Ramos (cell line): ENCODE measurements around the gene PLTP.
"Not testable (repeated sequence)": the region's sequence is repeated elsewhere in the genome, so short reads cannot be mapped to it uniquely, and the experiment has no call there.

Source experiments
- in situ Hi-C: fragments of 300-500 bp; cut with MboI; formaldehyde crosslinking; loops from one replicate; pipeline ENCODE4 v1.14.3; 2022; ENCODE audit warnings: low sequenced_read_pairs; ENCODE audit not compliant: unreplicated experiment

The PLTP gene, protein sequence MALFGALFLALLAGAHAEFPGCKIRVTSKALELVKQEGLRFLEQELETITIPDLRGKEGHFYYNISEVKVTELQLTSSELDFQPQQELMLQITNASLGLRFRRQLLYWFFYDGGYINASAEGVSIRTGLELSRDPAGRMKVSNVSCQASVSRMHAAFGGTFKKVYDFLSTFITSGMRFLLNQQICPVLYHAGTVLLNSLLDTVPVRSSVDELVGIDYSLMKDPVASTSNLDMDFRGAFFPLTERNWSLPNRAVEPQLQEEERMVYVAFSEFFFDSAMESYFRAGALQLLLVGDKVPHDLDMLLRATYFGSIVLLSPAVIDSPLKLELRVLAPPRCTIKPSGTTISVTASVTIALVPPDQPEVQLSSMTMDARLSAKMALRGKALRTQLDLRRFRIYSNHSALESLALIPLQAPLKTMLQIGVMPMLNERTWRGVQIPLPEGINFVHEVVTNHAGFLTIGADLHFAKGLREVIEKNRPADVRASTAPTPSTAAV

DNA sequence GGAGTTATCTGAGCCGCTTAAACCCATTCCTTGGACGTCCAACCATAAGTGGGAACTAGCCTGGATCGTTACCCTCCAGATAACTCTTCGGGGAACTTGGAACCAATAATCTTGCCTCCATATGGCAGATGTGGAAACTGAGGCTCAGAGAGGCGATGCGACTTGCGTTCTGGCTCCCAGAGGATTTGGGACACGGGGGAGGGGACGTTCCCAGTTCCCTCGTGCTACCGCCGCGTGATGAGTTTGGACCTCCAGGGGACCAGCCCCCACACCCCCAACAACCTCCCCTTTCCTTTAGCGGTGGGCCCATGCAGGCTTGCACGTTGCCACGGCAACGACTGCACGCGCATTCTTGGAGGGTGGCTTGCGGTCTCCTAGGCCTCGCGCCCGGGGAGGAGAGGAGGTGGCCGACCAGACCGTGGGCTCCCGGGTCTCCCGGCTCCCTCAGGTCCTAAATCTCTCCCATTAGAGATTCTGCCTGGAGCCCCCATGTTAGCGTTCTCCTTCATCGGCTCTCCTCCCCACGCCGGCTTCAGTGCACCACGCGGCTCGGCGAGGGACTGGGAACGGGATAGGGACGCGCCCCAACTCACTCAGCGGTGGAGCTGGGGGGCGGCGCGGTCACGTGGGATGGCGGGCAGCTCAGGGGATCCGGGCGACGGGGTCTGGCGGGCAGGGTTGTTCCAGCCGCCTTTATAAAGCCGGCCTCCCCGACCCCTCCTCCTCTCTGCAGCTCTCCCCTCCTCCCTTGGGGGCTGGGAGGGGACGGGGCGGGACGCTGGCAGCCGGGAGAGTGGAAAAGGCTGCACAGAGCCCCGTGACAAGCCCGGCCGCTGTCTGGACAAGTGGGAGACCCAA lies at the start of gene PLTP:
Gene PLTP (minus strand): TSS at position 670 of the 858 bp plus-strand sequence. CDS start 703 bp downstream, outside the sequence.
- in situ Hi-C loops: no loop called here

DNA sequence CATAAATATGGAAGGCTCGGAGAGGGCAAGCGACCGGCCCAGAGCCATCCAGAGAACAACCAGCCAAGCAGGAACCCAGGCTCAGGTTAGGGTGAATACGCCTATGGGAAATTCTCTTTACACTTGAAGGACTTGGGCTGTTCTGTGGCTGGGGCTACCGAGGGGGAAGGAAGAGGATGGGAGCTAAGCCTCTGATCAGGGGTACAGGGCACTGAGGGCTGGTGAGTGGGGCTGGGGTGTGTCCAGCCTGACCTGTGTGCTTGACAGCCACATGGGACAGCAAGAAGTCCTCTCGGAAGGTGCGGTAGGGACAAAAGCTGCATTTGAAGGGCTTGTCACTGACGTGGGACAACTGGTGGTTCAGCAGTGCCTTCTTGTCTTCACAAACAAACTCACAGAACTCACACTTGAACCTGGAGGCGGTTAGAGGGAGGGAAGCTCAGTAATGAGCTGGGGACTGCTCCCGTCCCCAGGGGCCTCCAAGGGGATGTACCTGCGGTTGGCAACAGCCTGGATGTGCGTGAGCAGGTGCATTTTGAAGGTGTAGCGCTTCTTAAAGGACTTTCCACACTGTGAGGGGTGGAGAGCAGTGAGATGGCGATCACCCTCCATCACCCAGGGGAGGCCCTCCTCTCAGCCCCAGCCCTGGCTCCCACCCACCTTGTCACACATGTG lies 48.1 kb upstream of the PLTP start:
- in situ Hi-C loops: no loop called here

DNA sequence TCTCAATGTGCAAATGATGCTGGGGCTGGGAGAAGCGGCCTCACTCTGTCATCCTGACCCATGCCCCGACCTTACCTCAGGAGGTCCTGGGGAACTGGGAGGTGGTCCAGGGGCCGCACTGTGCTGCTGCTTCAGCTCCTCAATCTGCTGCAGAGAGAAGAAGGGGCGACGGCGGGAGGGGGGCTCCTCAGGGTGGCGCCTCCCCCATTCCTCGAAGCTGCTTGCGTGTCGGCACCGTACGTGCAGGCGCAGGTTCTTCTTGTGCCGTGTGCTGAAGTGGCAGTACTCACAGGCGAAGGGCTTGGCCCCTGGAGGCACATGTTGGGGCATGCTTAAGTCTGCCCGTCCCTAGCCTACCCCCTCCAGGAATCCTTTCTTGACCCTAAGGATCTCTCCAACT lies 47.2 kb upstream of the PLTP start:
- in situ Hi-C loops: no loop called here

DNA sequence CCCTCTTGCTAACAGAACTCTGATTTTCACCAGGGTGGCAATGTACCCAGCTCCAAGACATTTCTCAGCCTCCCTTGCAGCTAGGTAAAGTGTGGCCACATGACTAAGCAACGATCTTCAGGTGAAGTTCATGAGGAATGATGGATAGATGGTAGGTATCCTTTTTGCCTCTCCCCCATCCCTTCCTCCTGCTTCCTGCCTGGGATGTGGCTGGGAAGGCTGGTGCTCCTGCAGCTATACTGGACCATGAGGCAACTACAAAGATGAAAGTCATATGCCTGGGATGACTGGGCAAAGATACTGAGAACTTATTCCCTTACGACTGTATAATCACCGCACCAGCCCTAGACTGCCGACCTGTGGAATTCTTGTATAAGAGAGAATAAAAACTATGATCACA lies 46.6 kb upstream of the PLTP start:
- in situ Hi-C loops: no loop called here

DNA sequence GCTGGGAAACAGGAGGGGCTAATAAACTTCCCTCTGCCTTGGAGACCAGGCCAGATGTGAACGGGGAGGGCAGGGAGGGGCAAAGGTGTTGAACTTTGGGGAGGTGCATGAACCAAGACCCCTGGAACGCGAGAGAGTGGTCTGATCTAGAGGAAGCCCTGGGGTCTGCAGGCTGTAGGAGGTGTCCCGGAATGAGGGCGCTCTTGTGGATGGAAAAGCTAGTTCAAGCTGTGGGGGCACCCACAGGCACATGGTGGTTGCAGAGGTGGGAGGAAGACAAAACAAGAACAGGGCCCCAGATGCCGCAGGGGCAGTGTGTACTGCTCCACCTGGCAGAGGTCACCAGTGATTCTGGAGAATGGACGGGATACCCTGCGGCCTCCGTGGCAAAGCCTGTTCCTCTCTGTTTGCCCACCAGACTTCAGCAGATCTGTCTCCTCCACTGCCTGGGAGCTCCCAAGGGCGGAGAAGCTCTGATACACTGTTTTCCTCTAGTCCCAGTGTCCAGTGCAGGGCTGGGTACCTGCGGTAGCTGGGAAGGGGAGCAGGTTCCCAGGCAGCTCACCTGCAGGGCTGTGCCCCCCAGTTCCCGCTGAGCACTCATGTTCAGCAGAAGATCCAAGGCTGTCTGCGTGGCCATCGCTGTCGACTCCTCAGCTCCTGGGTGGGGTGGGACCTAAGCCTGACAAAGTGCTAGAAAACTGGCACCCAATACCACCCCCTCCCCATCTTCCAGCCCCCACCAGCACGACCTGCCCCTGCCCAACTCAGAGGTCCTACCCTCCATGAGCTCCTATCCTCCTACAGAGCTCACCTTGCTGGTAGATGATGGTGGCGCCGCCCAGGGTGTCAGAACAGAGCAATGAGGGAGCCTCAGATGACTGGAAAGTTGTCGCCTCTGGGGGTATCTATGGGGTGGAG lies 45.3 kb upstream of the PLTP start:
- in situ Hi-C loops: no loop called here

DNA sequence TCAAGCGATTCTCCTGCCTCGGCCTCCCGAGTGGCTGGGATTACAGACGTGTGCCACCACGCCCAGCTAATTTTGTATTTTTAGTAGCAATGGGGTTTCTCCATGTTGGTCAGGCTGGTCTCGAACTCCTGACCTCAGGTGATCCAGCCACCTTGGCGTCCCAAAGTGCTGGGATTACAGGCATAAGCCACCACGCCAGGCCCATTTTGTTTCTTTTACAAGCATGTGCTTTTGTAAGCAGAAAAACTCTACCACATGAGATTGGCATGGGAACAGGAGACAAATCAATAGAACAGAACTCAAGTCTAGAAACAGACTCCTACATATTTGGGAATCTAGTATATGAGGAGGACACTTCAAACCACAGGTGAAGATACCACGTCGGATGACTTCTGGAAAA lies 44.4 kb upstream of the PLTP start:
- in situ Hi-C loops: not testable (repeated sequence)

DNA sequence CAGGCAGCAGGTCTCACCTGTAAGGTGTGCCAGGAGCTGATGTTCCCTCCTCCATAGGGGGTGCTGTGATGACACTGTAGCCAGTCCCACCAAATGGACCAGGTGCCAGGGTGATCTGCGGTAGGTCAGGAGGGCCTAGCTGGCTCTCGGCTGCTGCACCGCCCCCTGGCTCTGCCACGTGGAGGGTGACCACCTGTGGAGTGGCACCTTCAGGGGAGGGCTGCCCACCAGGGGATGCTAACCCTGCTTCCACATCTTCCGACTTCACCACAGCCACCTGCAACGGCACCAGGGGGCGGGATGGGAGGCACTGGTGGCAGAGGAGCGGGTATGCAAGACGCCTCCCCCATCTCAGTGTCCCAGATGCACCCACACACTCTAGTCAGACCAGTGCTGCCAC lies 41.7 kb upstream of the PLTP start:
- in situ Hi-C loops: no loop called here

DNA sequence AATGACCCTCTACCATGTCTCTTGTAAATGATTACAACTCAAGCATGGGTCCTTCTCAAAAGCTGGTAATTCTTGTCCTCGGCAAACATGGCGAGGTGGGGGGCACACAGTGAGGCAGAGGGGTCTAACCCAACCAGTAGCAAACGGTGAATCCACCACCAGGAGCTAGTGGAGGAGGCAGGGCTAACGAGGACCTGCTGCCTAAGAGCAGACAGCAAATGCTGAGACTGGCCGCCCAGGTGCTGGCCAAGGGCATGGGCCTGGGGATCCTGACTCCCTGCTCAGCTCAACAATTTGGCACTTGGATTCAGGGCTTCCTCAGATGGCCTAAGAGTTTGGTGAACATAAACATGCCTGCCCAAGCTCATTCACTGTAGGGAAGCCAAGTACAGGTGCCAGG lies 40.9 kb upstream of the PLTP start:
- in situ Hi-C loops: no loop called here

DNA sequence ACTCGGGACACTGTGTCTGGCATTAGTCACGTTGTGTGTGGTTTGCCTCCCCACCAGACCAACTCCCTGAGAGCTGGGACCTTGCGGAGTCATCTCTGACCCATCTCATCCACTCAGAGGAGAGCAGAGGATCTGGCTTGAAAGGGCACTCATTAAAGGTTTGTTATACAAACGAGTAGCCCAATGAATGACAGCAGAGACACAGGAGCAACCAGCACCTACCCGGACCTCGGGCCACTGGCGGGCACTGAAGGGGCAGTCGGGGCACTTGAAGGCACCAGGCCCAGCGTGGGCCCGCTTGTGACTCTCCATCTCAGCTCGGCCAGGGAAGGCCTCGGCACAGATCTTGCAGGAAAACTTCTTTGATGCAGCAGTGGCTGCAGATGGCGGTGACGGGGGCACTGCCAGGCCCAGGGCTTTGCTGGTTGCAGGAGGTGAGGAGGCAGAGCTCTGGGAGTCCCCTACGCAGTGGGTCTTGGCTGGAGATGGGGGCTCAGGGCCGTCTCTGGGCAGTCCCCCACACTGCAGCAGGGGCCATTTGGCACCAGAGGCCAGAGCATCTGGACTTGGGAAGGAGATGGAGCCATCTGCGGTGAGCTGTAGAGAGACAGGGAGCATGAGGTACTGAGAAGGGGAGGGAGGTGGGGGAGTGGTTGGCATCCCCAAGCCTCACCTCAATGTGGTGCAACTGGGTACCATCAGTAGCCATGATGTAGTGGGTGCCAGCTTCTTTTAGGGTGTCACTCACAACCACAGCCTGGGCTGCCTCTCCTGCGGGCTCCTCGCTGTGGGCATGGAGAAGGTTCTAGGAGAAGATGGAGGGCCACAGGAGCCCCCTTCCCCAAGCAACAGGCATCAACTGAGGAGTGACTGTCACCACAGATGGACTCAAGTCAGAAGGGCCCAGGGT lies 40.2 kb upstream of the PLTP start:
- in situ Hi-C loops: no loop called here

DNA sequence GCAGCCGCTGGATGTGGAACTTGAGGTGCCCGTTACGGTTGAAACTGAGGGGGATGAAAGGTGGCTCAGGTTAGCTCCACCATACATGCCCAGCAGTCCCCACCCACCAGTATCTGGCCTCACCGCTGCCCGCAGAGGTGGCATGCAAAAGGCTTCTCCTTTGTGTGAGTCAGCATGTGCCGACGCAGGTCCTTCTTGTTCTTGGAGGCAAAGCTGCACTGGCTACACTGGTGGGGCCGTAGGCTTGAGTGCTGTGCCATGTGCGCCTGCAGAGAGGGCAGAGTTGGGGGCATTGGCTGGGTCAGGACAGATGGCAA lies 38.3 kb upstream of the PLTP start:
- in situ Hi-C loops: no loop called here

DNA sequence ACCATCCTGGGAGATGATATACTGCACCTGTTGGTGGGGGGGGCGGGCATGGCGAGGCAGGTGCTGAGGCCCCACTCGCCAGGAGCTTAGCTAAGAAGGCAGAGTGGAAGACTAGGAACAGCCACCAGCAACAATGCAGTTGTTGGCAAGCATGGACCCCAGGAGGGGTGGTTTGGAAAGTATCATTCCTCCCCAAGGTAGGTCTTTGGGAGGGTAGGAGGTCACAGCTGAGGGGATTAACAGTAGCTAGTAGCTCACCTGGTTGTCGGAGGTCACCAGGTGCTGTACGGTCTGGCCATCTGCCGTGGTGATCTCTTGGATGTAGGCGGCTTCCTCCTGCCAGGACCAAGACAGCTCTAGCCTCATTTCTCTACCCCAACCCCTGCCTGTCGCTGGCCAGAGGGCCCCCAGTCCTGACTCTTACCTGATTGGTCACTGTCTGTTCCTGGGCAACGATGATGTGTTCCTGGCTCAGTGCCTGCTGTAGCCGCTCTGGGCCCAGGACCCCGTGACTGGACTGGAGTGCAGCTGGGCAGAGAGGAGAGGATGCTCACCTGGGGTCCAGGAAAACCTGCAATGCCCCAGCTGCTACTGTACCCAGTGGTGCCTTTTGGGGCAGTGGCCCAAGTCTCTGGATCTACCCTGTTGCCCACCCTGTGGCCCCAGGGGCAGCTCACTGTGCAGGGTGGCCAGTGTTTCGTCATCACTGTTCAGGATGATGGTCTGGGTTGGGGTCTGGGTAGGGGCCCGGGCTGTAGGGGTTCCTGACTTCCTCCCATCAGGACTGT lies 37.8 kb upstream of the PLTP start:
- in situ Hi-C loops: loop anchor here (25.0 kb wide), 1 partner anchor 137 kb away; the partner anchor contains the start of gene UBE2C

DNA sequence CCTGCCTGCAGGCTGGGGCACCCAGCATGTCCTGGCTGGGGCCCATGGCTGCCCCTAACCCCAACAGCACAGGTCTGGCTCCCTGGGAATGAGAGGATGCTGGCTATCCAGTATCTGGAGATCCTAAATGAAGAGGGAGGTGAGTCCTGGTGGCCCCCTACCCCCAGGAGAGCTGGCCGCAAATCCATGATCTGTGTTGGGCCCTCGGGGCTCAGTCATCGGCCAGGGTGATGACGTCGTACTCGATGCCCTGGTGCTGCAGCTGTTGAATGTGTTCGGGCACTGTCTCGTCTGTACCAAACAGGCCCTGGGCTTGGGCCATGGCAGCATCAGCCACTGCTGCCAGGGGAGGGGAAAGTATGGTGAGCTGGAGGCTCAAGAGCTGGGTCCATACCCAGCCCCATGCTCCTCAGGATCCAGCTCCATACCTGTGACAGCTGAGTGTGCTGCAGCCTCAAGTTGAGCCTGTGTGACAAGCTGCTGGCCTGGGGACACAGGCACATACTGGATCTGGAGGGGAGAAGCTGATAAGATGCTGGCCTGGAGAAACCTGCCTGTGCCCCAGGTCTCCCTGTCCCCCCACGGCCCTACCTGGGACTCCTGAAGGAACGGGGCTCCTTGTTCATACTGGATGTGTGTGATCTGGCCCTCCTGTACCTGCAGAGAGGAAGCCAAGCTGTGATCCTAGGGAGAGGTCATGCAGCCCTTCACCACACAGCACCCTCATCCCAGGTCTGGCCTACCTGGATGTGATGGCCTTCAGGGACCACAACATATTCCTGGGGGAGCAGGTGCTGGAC lies 37.0 kb upstream of the PLTP start:
- in situ Hi-C loops: loop anchor here (25.0 kb wide), 1 partner anchor 137 kb away; the partner anchor contains the start of gene UBE2C

DNA sequence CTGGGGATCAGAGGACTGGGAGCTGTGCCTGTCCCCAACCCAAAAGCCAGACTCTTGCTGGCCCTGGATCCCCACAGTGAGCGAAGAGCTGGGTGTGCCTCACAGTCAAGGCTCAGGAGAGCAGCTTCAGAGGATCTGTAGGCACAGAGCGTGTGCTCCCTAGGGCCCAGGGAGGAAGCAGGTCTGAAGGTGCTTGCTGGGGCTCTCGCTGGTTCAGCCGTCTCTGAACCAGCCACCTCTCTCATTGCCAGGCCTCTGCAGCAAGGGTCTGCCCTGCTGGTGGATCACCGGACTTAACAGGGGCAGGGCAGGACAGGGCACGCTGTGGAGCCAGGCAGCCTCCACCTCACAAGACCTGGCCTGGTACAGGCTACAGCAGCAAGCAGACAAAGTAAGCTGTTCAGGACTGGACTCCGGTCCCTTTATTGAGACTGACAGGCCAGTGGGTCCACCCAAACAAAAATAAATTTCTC lies 36.3 kb upstream of the PLTP start:
- in situ Hi-C loops: loop anchor here (25.0 kb wide), 1 partner anchor 136 kb away; the partner anchor contains the start of gene UBE2C

DNA sequence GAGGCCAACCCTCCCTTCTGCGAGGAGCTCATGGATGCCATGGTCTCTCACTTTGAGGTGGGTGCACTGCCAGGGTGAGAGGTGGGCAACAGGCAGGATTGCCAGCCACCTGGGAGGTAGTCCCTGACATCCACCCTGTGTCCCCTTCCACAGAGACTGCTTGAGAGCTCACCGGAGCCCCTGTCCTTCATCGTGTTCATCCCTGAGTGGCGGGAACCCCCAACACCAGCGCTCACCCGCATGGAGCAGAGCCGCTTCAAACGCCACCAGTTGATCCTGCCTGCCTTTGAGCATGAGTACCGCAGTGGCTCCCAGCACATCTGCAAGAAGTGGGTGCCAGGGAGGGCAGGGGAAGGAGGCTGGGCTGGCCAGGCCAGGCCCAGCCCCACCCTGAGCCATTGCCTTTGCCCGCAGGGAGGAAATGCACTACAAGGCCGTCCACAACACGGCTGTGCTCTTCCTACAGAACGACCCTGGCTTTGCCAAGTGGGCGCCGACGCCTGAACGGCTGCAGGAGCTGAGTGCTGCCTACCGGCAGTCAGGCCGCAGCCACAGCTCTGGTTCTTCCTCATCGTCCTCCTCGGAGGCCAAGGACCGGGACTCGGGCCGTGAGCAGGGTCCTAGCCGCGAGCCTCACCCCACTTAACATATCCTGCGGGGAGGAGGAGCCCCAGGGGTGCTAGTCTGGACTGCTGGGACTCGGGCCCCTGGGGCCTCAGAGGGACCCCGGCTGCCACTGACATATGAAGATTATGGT lies 35.3 kb upstream of the PLTP start:
- in situ Hi-C loops: loop anchor here (25.0 kb wide), 1 partner anchor 135 kb away; the partner anchor contains the start of gene UBE2C

DNA sequence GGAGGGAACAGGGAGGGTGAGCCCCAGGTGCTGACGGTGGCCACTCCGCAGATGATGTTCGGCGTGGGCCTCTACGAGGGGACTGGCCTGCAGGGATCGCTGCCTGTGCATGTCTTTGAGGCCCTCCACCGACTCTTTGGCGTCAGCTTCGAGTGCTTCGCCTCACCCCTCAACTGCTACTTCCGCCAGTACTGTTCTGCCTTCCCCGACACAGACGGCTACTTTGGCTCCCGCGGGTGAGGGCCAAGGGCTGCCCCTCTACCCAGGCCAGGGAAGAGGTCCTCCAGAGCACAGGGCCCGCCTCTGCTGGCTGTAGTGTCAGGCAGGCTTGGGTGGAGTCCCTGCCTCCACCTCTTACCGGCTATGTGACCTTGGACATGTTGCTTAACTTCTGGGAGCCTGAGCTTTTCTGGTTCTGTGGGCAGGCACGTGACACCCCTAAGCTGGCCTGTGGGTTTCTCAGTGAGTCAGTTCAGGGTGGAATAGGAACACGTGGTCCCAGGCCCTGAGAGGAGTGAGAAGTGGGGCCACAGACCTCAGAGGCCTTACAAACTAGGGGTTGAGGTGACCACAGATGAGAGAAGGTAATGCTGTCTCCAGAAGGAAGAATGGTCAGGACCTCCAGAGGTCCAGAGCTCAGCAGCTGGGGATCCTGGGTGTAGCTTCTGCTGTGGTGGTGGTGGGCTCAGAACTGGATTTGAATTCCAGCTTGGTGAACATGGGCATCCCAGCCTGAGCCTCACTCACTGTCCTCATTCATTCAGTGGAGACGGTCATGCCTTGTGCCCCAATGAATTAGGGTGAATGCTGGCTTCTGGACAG lies 34.4 kb upstream of the PLTP start:
- in situ Hi-C loops: loop anchor here (25.0 kb wide), 1 partner anchor 134 kb away; the partner anchor contains the start of gene UBE2C
